Esophagus muscularis mucosa (tissue), 2 donors: ENCODE results near the gene UGGT1.

Experiments
- POLR2A ChIP-seq: fragments of 450-650 bp; IDR thresholded peaks from one replicate; pipeline ENCODE4 v1.6.1; 2017; ENCODE audit warnings: antibody characterized with exemption, moderate library complexity, mild to moderate bottlenecking, low read depth
- POLR2AphosphoS5 ChIP-seq, 2 donors: sonication (generic); formaldehyde crosslinking; IDR thresholded peaks; one replicate each; pipeline ENCODE4 v1.6.1; 2017; ENCODE audit warnings: antibody characterized with exemption in 2 of 2

DNA sequence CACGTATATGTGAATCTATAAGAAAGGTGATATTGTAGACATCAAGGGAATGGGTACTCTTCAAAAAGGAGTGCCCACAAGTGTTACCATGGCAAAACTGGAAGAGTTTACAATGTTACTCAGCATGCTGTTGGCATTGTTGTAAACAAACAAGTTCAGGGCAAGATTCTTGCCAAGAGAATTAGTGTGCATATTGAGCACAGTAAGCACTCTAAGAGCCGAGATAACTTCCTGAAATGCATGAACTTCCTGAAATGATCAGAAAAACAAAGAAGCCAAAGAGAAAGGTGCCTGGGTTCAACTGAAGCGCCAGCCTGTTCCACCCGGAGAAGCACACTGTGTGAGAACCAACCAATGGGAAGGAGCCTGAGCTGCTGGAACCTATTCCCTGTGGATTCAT lies 126.7 kb downstream of the UGGT1 start:
- TF ChIP-seq POLR2A (no peak), POLR2AphosphoS5 (IDR thresholded peaks at IDR 0.05) (no peak)
